Inflammatory macrophage (primary cell): Measurements from ENCODE around the gene RBM4.

Experiments
- DNase-seq, 2 donors: peaks; one replicate each; pipeline ENCODE4 v3.0.0-alpha.2; 2020 to 2022

The RBM4 gene

DNA sequence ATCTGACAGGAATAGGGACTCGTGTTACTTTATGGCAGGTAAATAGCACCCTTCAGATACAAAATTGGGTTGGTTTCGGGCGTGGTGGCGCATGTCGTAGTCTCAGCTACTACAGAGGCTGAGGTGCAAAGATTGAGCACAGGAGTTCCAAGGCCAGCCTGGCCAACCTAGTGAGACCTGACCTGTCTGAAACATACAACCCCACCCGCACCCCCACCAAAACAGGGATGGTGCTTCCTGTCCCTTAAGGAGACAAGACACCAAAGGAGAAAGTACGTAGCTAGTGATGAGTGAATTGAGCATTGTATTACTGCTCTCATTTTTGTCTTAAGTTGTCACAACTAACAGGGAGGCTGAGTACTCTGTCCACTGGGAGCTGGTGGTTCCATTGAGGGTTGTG is 14.1 kb downstream of the RBM4 start:
- DNase-seq: no peak

DNA sequence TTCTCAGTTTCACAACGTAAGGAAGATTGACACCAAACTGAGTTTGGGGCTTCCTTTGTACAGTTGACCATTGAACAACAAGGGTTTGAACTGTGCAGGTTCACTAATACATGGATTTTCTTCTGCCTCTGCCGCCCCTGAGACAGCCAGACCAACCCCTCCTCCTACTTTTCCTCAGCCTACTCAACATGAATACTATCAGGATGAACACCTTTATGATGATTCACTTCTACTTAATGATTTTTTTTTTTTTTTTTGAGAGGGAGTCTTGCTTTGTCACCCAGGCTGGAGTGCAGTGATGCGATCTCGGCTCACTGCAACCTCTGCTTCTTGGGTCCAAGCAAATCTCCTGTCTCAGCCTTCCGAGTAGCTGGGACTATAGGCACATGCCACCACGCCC is 14.6 kb downstream of the RBM4 start:
- DNase-seq: no peak

GRCh38 chr11:66659763-66660162 is 21.3 kb downstream of the RBM4 start:
- peak in 1 of 2 donors; percentile 43 for DNase-seq

DNA sequence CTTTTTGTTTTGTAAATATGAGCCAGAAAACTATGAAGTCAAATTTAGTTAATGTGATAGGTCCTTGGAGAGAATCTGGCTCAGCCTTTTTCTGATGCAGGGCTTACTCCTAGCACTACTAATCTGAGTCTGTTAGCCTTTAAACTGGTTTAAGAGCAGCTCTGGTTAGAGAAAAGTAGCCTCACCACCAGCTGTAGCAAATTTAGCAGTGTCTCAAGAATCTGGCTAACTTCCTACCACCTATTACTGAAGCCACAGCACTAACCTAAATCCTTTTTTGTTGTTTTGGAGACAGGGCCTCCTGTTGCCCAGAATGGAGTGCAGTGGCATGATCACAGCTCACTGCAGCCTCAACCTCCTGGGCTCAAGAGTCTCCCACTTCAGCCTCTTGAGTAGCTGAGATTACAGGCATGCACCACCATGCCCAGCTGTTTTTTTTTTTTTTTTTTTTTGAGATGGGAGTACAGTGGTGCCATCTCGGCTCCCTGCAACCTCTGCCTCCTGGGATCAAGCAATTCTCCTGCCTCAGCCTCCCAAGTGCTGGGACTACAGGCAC is 25.3 kb downstream of the RBM4 start:
- no peak for DNase-seq

- DNase-seq: no peak
Measured at GRCh38 chr11:66665369-66665768, 26.9 kb downstream of the RBM4 start.

GRCh38 chr11:66670816-66671215 is 32.3 kb downstream of the RBM4 start:
- no peak for DNase-seq

DNA sequence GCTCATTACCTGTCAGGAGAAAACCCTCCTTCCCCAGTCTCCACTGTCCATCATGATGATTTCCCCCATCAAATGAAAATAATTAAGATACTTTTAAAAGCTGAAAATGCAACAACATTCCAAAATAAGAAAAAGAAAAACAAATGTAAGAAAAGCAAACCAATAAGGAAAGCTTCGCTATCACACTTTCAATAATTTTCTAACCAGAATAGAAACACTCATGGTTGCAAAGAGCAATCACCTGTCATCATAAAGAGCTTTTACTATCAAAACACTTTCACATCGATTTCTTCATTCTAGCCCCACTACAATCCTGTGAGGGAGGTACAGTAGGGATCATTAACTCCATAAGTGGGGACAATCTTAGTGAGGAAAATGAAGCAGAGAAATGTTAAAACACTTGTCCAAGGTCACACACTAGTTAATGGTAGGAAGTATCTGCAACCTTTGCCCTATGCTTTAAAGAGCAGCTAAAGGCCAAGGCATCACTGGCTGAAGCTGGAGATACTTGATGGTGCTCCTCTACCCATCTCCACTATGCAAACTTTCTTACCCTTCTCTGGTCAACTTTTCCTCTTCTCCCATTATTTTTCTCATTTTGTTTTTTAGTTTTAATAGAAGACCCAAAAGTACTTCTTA is 36.6 kb downstream of the RBM4 start:
- DNase-seq: no peak

DNA sequence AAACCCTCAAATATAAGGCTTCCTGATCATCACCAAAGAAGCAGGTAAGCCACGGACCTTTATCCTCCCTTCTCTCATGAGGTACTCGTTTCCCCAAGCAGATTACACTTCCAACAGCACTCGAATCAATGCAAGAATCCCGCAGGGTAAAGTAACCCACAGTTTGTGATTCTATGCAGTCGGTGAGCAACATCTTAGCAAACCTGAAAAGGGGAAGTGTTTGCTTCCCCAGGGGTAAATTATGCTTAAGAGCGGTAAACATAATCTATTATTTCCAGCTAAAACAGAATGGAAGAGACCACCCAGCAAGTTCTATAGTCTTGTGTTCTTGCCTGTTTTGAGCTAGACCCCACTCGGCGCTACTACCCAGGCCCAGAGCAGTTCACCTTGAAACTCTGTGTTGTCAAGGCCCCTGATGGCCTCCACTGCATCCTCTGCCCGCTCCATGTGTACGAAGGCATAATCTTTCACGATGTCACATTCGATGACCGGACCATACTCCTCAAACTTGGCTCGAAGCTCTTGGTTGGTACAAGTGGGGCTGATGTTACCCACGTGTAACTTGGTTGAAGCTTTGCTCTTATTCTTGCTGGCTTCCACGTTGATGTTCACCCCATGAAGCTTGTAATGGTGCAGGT is 37.9 kb downstream of the RBM4 start:
- DNase-seq: peak; percentile 12 to 36

DNA sequence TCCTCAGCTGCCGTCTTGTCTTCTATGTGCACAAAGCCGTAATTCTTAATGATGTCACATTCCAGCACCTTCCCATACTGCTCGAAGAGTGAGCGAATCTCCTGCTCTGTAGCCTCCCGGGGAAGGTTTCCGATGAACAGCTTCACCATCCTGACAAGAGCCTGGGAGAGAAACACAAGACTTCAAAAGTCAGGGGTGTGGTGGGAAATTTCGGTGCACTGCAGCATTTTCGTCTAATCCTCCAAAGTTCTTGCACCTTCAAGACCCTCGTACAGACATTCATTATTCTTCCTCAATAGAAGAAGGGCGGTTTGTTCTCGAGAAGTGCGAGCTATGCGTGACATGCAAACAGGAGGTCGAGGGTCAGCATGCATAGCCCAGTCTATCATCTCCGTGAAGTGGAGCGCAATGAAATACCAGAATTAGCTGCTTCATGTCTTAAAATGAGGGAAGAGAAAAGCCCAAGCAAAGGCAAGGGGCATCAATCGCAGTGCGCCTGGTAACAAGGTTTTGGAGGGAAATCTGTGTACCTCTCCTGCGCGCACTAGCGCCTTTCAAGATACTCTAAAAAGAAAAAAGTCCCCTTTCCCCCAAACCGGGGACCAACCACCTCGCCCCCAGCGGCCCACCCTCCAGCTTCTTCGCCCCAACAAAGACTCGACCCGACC is 38.6 kb downstream of the RBM4 start:
- DNase-seq: no peak

DNA sequence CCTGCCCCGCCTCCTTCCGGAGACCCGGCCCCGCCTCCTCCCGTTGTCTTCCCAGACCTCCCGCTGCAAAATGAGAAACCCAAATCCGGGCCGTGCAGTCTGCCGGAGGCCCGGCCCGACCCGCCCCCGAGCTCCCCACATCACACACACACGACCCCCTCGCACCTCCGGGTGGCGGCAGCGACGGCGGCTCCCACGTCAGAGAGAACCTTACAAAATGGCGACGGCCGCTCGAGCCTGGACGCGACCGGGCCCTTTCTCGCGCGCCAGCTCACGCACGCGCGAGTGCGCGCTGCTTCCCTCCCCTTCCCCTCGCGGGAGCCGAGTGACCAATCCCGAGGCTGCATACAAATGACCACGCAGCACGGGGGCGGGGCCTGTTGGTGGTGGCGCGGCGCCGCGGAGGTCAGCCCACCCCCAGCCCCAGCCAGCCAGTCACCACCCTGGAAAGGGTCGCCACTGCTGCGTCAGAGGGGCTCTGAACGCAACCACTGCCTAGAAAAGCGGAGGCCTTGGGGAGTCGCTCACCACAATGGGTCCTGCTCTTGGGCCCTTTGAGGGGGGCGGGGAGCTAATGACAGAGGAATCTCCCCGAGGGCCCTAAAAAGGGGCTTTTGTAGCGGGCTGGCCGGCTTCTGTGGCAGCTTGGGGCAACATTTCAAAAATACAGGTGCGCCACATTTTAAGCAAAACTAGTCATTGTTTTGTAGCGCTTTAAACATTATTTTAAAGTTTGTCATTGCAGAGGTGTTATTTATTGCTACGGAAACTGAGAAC is 39.3 kb downstream of the RBM4 start, which contains the start of gene RBM4B:
Gene RBM4B (minus strand): TSS at position 289 of the 777 bp plus-strand sequence. CDS start 808 bp downstream, outside the sequence.
- peak; percentile 94 to 96 for DNase-seq

- no peak for DNase-seq
Measured at GRCh38 chr11:66680966-66681645, 42.6 kb downstream of the RBM4 start.

DNA sequence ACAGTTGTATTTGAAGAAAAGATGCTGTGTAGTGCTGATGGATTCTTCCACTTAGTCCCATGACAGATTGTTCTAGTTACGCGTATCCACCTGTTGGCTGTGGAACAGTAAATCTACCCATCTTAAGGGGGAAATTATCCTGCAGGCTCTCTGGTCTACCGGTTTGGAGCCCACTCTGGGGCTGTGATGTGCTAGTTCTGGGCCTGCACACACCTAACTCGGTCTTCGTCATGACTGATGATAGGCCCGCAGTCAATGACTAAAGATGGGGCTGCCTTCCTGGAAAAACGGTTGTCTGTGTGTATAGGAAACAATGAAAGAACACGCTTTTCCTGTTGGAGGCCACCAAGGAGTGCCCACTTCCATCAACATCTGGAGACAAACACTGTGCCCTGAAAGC is 45.4 kb downstream of the RBM4 start:
- DNase-seq: no peak

GRCh38 chr11:66684635-66685034 is 46.1 kb downstream of the RBM4 start:
- DNase-seq: no peak

DNA sequence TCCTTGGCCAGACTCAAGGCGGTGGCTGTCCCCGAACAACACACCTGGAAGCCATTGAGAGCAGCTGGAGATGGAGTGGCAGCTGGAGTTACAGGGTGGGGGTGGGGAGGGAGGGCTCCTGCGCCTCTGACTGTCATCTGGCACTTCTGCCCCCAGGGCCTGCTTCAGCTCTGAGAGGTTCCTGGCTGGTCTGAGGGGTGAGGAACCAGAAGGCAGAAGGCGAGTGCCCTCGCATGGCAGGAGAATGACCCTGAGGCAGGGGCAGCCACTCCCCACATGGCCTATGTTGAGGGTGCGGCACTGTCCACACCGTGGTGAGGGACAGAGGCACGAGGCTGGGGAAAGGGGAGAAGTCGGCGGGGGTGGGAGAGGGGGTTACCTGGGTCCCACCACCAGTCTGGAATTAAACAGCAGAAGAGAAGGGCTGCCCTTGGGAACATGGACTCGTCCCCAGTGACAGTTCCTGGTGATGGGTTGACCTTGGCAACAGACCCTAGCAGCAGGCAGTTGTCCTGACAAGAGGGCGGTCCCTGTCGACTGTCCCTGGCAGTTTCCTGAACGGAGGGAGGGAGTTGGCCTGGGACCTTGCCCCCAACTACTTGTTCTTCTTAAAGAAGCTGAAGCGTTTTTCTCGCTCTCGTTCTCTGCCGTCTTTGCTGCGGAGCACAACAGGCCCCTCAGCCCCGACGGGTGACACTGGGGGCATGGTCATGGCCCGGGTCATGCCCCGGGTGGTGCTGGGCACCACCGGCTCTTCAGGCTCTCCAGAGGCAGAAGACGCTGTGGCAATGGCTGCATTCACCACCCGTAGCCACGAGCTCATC is 47.0 kb downstream of the RBM4 start:
- no peak for DNase-seq

DNA sequence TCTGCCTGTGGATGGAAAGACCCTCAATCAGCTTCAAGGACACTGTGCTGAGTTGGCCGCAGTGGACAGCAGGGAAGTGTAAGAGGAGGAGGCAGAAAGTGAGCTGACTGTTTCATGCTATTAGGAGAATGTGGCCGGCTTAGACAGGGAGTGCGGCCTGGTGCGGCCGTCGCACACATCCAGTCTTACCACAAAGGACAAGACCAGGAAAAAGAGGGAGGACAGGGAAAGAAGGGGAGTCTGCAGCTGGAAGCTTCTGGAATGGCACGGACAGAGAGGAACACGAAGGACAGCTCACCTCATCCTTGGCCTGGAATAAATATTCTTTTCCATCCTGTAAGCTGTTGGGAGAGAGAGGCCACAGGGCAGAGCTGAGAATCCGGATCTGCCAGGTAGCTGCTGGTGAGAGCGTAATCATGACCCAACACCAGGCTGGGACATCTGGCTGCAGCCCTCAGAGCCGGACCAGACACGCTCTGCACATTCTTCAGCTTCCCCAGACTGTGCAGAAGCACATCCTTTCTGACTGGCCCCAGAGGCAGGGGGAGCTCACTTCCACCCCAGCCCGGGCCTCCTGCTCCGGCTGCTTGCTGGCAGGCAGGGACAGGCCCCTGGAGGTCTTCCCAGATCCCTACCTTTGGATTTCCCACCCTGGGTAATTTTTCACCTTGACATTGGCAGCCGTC is 47.7 kb downstream of the RBM4 start:
- no peak for DNase-seq

GRCh38 chr11:66686801-66687750 is 48.6 kb downstream of the RBM4 start:
- DNase-seq: no peak

DNA sequence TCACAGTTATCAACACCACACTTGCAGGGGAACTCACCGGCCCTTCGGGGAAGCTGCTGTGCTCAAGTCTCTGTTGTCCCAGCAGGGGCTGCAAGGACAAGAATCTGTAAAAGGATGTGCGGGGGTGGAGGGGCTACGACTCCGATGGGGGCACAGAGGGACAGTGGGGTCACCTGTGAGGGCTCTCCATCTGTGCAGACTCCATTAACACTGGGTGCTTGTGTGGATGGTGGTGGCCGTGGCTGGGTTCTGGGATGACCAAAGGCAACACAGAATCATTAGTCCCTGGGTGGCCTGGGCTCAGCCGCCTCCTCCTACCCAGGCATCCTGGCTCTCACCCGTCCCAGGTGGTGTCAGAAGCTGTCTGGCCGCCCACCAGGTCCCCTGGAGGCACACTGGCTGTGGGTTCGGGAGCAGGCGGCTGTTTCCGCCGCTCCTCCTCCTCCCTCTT is 49.4 kb downstream of the RBM4 start:
- no peak for DNase-seq

- no peak for DNase-seq
Measured at GRCh38 chr11:66688561-66689534, 50.3 kb downstream of the RBM4 start.
